Activated T-helper 1 cell treated with anti-CD3 and anti-CD28 coated beads, Interleukin-12 subunit alpha, Interleukin-12 subunit beta, Interleukin-2, Interleukin-4 antibody, amounts not matched to agents 30 ng/mL and 10 ng/mL and 1 ng/mL, durations not matched to agents 14 hours and 24 hours and 36 hours (primary cell): ENCODE measurements around the gene BAG3. TPM values are rescaled to one million over a fixed set of nuclear protein-coding genes. Genes with fewer than 3 reads are reported as not detected.

Experiments
- DNase-seq: peaks from one replicate; pipeline ENCODE4 v3.0.0; 2021; ENCODE audit warnings: low spot score
- H3K27ac Mint-ChIP-seq: one replicate; pipeline ENCODE4 v1.8.0; 2021; ENCODE audit warnings: mild to moderate bottlenecking, mixed read lengths
- H3K27me3 Mint-ChIP-seq: one replicate; pipeline ENCODE4 v1.8.0; 2022; ENCODE audit warnings: mild to moderate bottlenecking, moderate library complexity, mixed read lengths; ENCODE audit not compliant: insufficient read depth
- H3K36me3 Mint-ChIP-seq: one replicate; pipeline ENCODE4 v1.8.0; 2021; ENCODE audit warnings: low read depth, mixed read lengths
- H3K4me1 Mint-ChIP-seq: one replicate; pipeline ENCODE4 v1.8.0; 2021; ENCODE audit warnings: low read depth, mixed read lengths
- H3K4me3 Mint-ChIP-seq: one replicate; pipeline ENCODE4 v1.8.0; 2021; ENCODE audit warnings: mild to moderate bottlenecking, moderate library complexity, mixed read lengths
- H3K9me3 Mint-ChIP-seq: one replicate; pipeline ENCODE4 v1.8.0; 2021; ENCODE audit warnings: mixed read lengths
- intact Hi-C: fragments of 100-400 bp; cut with micrococcal nuclease; formaldehyde crosslinking; loops from one replicate; pipeline ENCODE4 v1.15.1; 2024
- total RNA-seq: library from RNA; stranded (reverse); gene quantifications from 2 replicates; pipeline ENCODE4 v1.2.3, GENCODE V29; 2022

The BAG3 gene
- total RNA-seq, 1 donor from 2014 or later = 30.4 TPM

- Mint-ChIP-seq H3K36me3 (no peaks in the 10 kb centered on the region), H3K4me1 (peaks cover 5% of the 10 kb centered on the region), H3K27me3 (peaks cover 12% of the 10 kb centered on the region), H3K9me3 (no peaks in the 10 kb centered on the region), H3K4me3 (no peak overlapping the region), H3K27ac (no peak overlapping the region)
- no peak for DNase-seq
- intact Hi-C loops = no loop called here
Observed at GRCh38 chr10:119620241-119621077, 30.7 kb upstream of the BAG3 start.

- Mint-ChIP-seq H3K4me1 (peaks cover 5% of the 10 kb centered on the region), H3K9me3 (no peaks in the 10 kb centered on the region), H3K27ac (no peak overlapping the region), H3K4me3 (no peak overlapping the region), H3K36me3 (no peaks in the 10 kb centered on the region), H3K27me3 (peaks cover 12% of the 10 kb centered on the region)
- intact Hi-C loops = no loop called here
- no peak for DNase-seq
Observed at GRCh38 chr10:119621078-119621384, 30.1 kb upstream of the BAG3 start.

GRCh38 chr10:119625570-119626280 is 25.5 kb upstream of the BAG3 start:
- H3K9me3 Mint-ChIP-seq = no peaks in the 10 kb centered on the region
- intact Hi-C loops = no loop called here
- no peak for DNase-seq
- H3K36me3 Mint-ChIP-seq = no peaks in the 10 kb centered on the region
- no peak overlapping the region for H3K27ac Mint-ChIP-seq
- peaks cover 7% of the 10 kb centered on the region for H3K27me3 Mint-ChIP-seq
- H3K4me3 Mint-ChIP-seq = no peak overlapping the region
- H3K4me1 Mint-ChIP-seq = peaks cover under 1% of the 10 kb centered on the region

- Mint-ChIP-seq H3K4me3 (no peak overlapping the region), H3K9me3 (no peaks in the 10 kb centered on the region), H3K4me1 (no peaks in the 10 kb centered on the region), H3K36me3 (no peaks in the 10 kb centered on the region), H3K27ac (no peak overlapping the region), H3K27me3 (peaks cover 3% of the 10 kb centered on the region)
- DNase-seq = no peak
- intact Hi-C loops = no loop called here
Observed at GRCh38 chr10:119630300-119630699, 20.9 kb upstream of the BAG3 start.

- Mint-ChIP-seq H3K27ac (no peak overlapping the region), H3K9me3 (no peaks in the 10 kb centered on the region), H3K4me3 (no peak overlapping the region), H3K27me3 (peaks cover 3% of the 10 kb centered on the region), H3K36me3 (no peaks in the 10 kb centered on the region), H3K4me1 (no peaks in the 10 kb centered on the region)
- intact Hi-C loops = no loop called here
- DNase-seq = no peak
Observed at GRCh38 chr10:119633538-119634218, 17.5 kb upstream of the BAG3 start.

- H3K4me1 Mint-ChIP-seq = no peaks in the 10 kb centered on the region
- H3K27ac Mint-ChIP-seq = no peak overlapping the region
- intact Hi-C loops = no loop called here
- DNase-seq = no peak
- H3K36me3 Mint-ChIP-seq = no peaks in the 10 kb centered on the region
- H3K9me3 Mint-ChIP-seq = no peaks in the 10 kb centered on the region
- H3K4me3 Mint-ChIP-seq = no peak overlapping the region
- peaks cover 3% of the 10 kb centered on the region for H3K27me3 Mint-ChIP-seq
Observed at GRCh38 chr10:119634219-119634544, 17.0 kb upstream of the BAG3 start.

- intact Hi-C loops = no loop called here
- H3K9me3 Mint-ChIP-seq = no peaks in the 10 kb centered on the region
- no peak for DNase-seq
- peaks cover 5% of the 10 kb centered on the region for H3K4me1 Mint-ChIP-seq
- H3K27ac Mint-ChIP-seq = no peak overlapping the region
- peaks cover 7% of the 10 kb centered on the region for H3K27me3 Mint-ChIP-seq
- no peak overlapping the region for H3K4me3 Mint-ChIP-seq
- no peaks in the 10 kb centered on the region for H3K36me3 Mint-ChIP-seq
Observed at GRCh38 chr10:119637631-119638030, 13.5 kb upstream of the BAG3 start.

GRCh38 chr10:119638982-119639381 is 12.2 kb upstream of the BAG3 start:
- H3K4me1 Mint-ChIP-seq = peaks cover 7% of the 10 kb centered on the region
- H3K4me3 Mint-ChIP-seq = no peak overlapping the region
- peaks cover 7% of the 10 kb centered on the region for H3K27me3 Mint-ChIP-seq
- H3K27ac Mint-ChIP-seq = no peak overlapping the region
- intact Hi-C loops = no loop called here
- no peaks in the 10 kb centered on the region for H3K9me3 Mint-ChIP-seq
- H3K36me3 Mint-ChIP-seq = no peaks in the 10 kb centered on the region
- DNase-seq = no peak

GRCh38 chr10:119640384-119640783 is 10.8 kb upstream of the BAG3 start:
- no peaks in the 10 kb centered on the region for H3K36me3 Mint-ChIP-seq
- peaks cover 7% of the 10 kb centered on the region for H3K4me1 Mint-ChIP-seq
- intact Hi-C loops = no loop called here
- H3K27me3 Mint-ChIP-seq = peaks cover 7% of the 10 kb centered on the region
- no peak overlapping the region for H3K4me3 Mint-ChIP-seq
- H3K27ac Mint-ChIP-seq = no peak overlapping the region
- H3K9me3 Mint-ChIP-seq = no peaks in the 10 kb centered on the region
- DNase-seq = no peak

- intact Hi-C loops = no loop called here
- Mint-ChIP-seq H3K27ac (no peak overlapping the region), H3K9me3 (no peaks in the 10 kb centered on the region), H3K4me3 (no peak overlapping the region), H3K27me3 (peaks cover 7% of the 10 kb centered on the region), H3K4me1 (peaks cover 7% of the 10 kb centered on the region), H3K36me3 (peaks cover 1% of the 10 kb centered on the region)
- DNase-seq = no peak
Observed at GRCh38 chr10:119640875-119641526, 10.2 kb upstream of the BAG3 start.

GRCh38 chr10:119642556-119643111 is 8.5 kb upstream of the BAG3 start:
- H3K27ac Mint-ChIP-seq = no peak overlapping the region

GRCh38 chr10:119643306-119644204 is 7.6 kb upstream of the BAG3 start:
- intact Hi-C loops = no loop called here
- Mint-ChIP-seq H3K27ac (no peak overlapping the region), H3K9me3 (no peaks in the 10 kb centered on the region), H3K4me3 (no peak overlapping the region), H3K27me3 (peaks cover 7% of the 10 kb centered on the region), H3K36me3 (peaks cover 1% of the 10 kb centered on the region), H3K4me1 (peaks cover 7% of the 10 kb centered on the region)
- no peak for DNase-seq

More at GRCh38 chr10:119642556-119643111, 8.5 kb upstream of the BAG3 start:
- peaks cover 7% of the 10 kb centered on the region for H3K27me3 Mint-ChIP-seq
- intact Hi-C loops = no loop called here
- H3K36me3 Mint-ChIP-seq = peaks cover 1% of the 10 kb centered on the region
- H3K9me3 Mint-ChIP-seq = no peaks in the 10 kb centered on the region
- H3K4me3 Mint-ChIP-seq = no peak overlapping the region
- peaks cover 7% of the 10 kb centered on the region for H3K4me1 Mint-ChIP-seq
- DNase-seq = no peak
